PC-9 (cell line): ENCODE measurements around the gene ANKRD44. TPM values are rescaled to one million over a fixed set of nuclear protein-coding genes. Genes with fewer than 3 reads are reported as not detected.

Experiments
- BruUV-seq: library from RNA; stranded (reverse); fragments of 400-500 nt; replicated peaks from 2 replicates; lab custom pipeline; 2021; lab: Mats Ljungman, UMichigan
- CTCF ChIA-PET: fragments of 300-600 bp; sonication (Branson Sonifier 250); formaldehyde crosslinking; loops from one replicate; lab custom pipeline; 2022; ENCODE audit warnings: antibody characterized with exemption; lab: Charles Lee
- POLR2A ChIA-PET: fragments of 300-600 bp; sonication (Branson Sonifier 250); formaldehyde crosslinking; loops from one replicate; lab custom pipeline; 2022; ENCODE audit warnings: antibody characterized with exemption; ENCODE audit not compliant: unreplicated experiment; lab: Charles Lee
- DNase-seq, 2 experiments: peaks; one replicate each; pipeline versions ENCODE4 v3.0.0 to v3.0.0-alpha.2; 2015 to 2022; ENCODE audit warnings: mixed read lengths in 1 of 2
- H2AFZ ChIP-seq: fragments of 200-600 bp; sonication (generic); 2 replicates; pipeline ENCODE4 v1.8.1; 2017; ENCODE audit warnings: antibody characterized with exemption
- H3F3A ChIP-seq: fragments of 200-600 bp; sonication (generic); 2 replicates; pipeline ENCODE4 v1.8.1; 2017; ENCODE audit warnings: antibody characterized with exemption, mild to moderate bottlenecking, low read depth; ENCODE audit not compliant: insufficient read depth
- H3K27ac ChIP-seq: fragments of 200-600 bp; sonication (generic); 2 replicates; pipeline ENCODE4 v1.6.1; 2016; ENCODE audit warnings: mixed run types
- H3K27me3 ChIP-seq: fragments of 200-600 bp; sonication (generic); 2 replicates; pipeline ENCODE4 v1.6.1; 2016; ENCODE audit warnings: low read depth, mixed run types; ENCODE audit not compliant: insufficient read depth
- H3K36me3 ChIP-seq: fragments of 200-600 bp; sonication (generic); 2 replicates; pipeline ENCODE4 v1.6.1; 2016; ENCODE audit warnings: low read depth, mixed run types
- H3K4me1 ChIP-seq: fragments of 200-600 bp; sonication (generic); replicated peaks from 2 replicates; pipeline ENCODE4 v1.6.1; 2016; ENCODE audit warnings: mixed run types; ENCODE audit not compliant: insufficient read depth
- H3K4me2 ChIP-seq: fragments of 200-600 bp; sonication (generic); 2 replicates; pipeline ENCODE4 v1.6.1; 2017; ENCODE audit warnings: mixed run types
- H3K4me3 ChIP-seq: fragments of 200-600 bp; sonication (generic); 2 replicates; pipeline ENCODE4 v1.6.1; 2016; ENCODE audit warnings: mixed run types
- H3K79me2 ChIP-seq: fragments of 200-600 bp; sonication (generic); 2 replicates; pipeline ENCODE4 v1.6.1; 2017; ENCODE audit warnings: low read depth, mixed run types
- H3K9me2 ChIP-seq: fragments of 200-600 bp; sonication (generic); 2 replicates; pipeline ENCODE4 v1.8.1; 2017; ENCODE audit warnings: mild to moderate bottlenecking; ENCODE audit not compliant: insufficient read depth
- H3K9me3 ChIP-seq: fragments of 200-600 bp; sonication (generic); 2 replicates; pipeline ENCODE4 v1.8.1; 2016; ENCODE audit warnings: low read depth; ENCODE audit not compliant: insufficient read depth
- H4K20me1 ChIP-seq: fragments of 200-600 bp; sonication (generic); 2 replicates; pipeline ENCODE4 v1.8.1; 2017; ENCODE audit not compliant: insufficient read depth
- EZH2 ChIP-seq: fragments of 200-600 bp; sonication (generic); IDR thresholded peaks from 2 replicates; pipeline ENCODE4 v1.8.0; 2017; ENCODE audit warnings: antibody characterized with exemption, low read depth
- intact Hi-C: fragments of 100-400 bp; cut with micrococcal nuclease; formaldehyde crosslinking; loops from one replicate; pipeline ENCODE4 v1.10.0; 2022; ENCODE audit not compliant: unreplicated experiment
- total RNA-seq: library from RNA; stranded (reverse); gene quantifications from 2 replicates; pipeline ENCODE4 v1.2.3, GENCODE V29; 2021
- TF ChIP-seq, protein P1 (sequence below): fragments of 200-600 bp; sonication (generic); conservative IDR thresholded peaks from 2 replicates; pipeline ENCODE4 v1.6.1; 2017; ENCODE audit warnings: mixed run types, antibody characterized with exemption, mild to moderate bottlenecking, moderate library complexity

The ANKRD44 gene
- total RNA-seq, 1 experiment from 2014 or later, result 3.4 TPM

DNA sequence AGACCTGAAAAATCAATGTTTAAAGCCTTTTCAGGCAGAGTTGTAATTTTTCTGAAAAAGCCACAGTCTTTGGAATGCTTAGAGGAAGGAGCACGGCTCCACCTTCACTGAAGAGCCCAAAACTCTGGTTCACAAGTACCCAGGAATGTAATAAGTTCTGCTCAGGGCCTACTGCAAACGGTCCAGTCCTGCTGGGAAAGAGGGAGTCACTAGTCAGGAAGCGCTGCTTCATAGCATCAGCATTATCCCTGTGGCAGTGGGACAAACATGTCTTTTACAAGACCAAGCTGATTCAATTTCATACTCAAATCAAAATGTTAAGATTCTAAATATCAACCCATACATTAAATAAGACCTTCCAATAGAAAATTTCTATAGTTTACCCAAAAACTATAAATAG, 231.2 kb downstream of the ANKRD44 start:
- TF ChIP-seq, protein P1, sequence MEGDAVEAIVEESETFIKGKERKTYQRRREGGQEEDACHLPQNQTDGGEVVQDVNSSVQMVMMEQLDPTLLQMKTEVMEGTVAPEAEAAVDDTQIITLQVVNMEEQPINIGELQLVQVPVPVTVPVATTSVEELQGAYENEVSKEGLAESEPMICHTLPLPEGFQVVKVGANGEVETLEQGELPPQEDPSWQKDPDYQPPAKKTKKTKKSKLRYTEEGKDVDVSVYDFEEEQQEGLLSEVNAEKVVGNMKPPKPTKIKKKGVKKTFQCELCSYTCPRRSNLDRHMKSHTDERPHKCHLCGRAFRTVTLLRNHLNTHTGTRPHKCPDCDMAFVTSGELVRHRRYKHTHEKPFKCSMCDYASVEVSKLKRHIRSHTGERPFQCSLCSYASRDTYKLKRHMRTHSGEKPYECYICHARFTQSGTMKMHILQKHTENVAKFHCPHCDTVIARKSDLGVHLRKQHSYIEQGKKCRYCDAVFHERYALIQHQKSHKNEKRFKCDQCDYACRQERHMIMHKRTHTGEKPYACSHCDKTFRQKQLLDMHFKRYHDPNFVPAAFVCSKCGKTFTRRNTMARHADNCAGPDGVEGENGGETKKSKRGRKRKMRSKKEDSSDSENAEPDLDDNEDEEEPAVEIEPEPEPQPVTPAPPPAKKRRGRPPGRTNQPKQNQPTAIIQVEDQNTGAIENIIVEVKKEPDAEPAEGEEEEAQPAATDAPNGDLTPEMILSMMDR, result no peak
- no peak for TF ChIP-seq EZH2
- no peak overlapping the region for H3K4me3 ChIP-seq
- DNase-seq, result no peak
- H3K36me3 ChIP-seq, result no peaks in the 10 kb centered on the region
- no peak overlapping the region for H2AFZ ChIP-seq
- H3K9me3 ChIP-seq, result no peaks in the 10 kb centered on the region
- no peaks in the 10 kb centered on the region for H3K27me3 ChIP-seq
- peaks cover 6% of the 10 kb centered on the region; the same call in 1 of the 2 replicates for H3K4me1 ChIP-seq
- no peaks in the 10 kb centered on the region for H3F3A ChIP-seq
- intact Hi-C loops, result no loop called here
- no peak overlapping the region for H3K27ac ChIP-seq
- POLR2A ChIA-PET, result no interaction called here
- CTCF ChIA-PET, result no interaction called here
- H3K9me2 ChIP-seq, result no peaks in the 10 kb centered on the region
- no peak overlapping the region for H3K4me2 ChIP-seq
- no peaks in the 10 kb centered on the region for H4K20me1 ChIP-seq
- no peaks in the 10 kb centered on the region for H3K79me2 ChIP-seq
- BruUV-seq, result no TSS peak

DNA sequence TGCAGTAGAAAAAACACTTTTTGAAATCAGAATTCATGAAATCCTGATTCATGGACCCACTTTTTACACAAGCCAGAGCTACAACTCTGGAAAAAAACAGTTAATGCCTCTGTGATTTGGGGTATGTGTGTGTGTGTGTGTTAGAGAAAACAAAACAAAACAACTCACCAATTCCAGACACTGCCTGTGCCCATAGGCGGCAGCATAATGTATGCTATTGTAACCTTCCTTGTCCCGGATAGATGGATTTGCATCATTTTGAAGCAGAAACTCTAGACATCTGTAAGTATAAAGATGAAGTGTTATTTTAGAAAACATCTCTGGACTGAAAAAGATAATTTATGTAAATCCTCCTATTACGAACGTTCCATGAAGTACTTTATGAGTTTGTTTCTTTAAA, 232.0 kb downstream of the ANKRD44 start:
- Histone ChIP-seq H3K27me3 (no peaks in the 10 kb centered on the region), H3K27ac (no peak overlapping the region), H3K9me2 (no peaks in the 10 kb centered on the region), H3K4me3 (no peak overlapping the region), H3K79me2 (no peaks in the 10 kb centered on the region), H3F3A (no peaks in the 10 kb centered on the region), H3K36me3 (no peaks in the 10 kb centered on the region), H3K4me1 (peaks cover 6% of the 10 kb centered on the region; the same call in 1 of the 2 replicates), H3K4me2 (no peak overlapping the region), H3K9me3 (no peaks in the 10 kb centered on the region), H2AFZ (no peak overlapping the region), H4K20me1 (no peaks in the 10 kb centered on the region)
- DNase-seq, result no peak
- no peak for TF ChIP-seq EZH2
- POLR2A ChIA-PET, result no interaction called here
- no TSS peak for BruUV-seq
- intact Hi-C loops, result no loop called here
- CTCF ChIA-PET, result interaction anchor here (0.6 to 0.7 kb wide), 2 partner anchors 18 to 271 kb away, joined by 4 to 6 read pairs; no protein-coding TSS in a partner anchor

DNA sequence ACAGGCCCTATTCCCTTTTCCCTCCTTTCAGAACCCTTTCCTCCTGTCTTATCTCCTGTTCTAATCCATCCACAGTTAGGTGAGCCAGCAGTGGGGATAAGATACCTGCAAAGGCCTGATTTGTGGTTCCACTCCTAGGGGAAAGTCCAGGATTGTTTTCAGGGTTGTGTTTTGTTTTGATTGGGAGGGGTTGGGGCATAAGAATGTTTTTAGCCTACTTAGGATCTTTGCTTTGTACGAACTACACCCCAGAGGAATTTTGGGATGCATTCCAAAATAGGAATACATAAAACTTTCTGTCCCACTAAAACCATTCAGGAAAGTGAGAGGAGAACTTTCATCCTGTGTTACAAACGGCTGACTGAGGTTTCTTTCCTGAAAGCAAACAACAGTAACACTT, 233.2 kb downstream of the ANKRD44 start:
- intact Hi-C loops, result no loop called here
- H3K27me3 ChIP-seq, result no peaks in the 10 kb centered on the region
- no TSS peak for BruUV-seq
- no peaks in the 10 kb centered on the region for H3K9me2 ChIP-seq
- TF ChIP-seq, protein P1, result no peak
- no peak for TF ChIP-seq EZH2
- H4K20me1 ChIP-seq, result no peaks in the 10 kb centered on the region
- no peaks in the 10 kb centered on the region for H3K79me2 ChIP-seq
- no peaks in the 10 kb centered on the region for H3K9me3 ChIP-seq
- H2AFZ ChIP-seq, result no peak overlapping the region
- no peaks in the 10 kb centered on the region for H3F3A ChIP-seq
- no peaks in the 10 kb centered on the region for H3K36me3 ChIP-seq
- POLR2A ChIA-PET, result no interaction called here
- no peak overlapping the region for H3K4me3 ChIP-seq
- no peak for DNase-seq
- no peak overlapping the region for H3K4me2 ChIP-seq
- H3K27ac ChIP-seq, result no peak overlapping the region
- peaks cover 6% of the 10 kb centered on the region; the same call in 1 of the 2 replicates for H3K4me1 ChIP-seq
- CTCF ChIA-PET, result no interaction called here

DNA sequence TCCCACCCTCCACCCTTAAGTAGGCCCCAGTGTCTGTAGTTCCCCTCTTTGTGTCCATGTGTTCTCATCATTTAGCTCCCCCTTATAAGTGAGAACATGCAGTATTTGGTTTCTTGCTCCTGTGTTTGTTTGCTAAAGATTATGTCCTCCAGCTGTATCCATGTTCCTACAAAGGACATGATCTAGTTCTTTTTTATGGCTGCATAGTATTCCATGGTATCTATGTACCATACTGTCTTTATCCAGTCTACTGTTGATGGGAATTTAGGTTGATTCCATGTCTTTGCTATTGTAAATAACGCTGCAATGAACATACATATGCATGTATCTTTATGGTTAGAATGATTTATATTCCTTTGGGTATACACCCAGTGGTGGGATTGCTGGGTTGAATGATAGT, 233.9 kb downstream of the ANKRD44 start:
- H3K27ac ChIP-seq, result no peak overlapping the region
- TF ChIP-seq, protein P1, result no peak
- TF ChIP-seq EZH2, result no peak
- H3K4me3 ChIP-seq, result no peak overlapping the region
- no TSS peak for BruUV-seq
- CTCF ChIA-PET, result no interaction called here
- POLR2A ChIA-PET, result no interaction called here
- H3K4me1 ChIP-seq, result peaks cover 6% of the 10 kb centered on the region; the same call in 1 of the 2 replicates
- no peaks in the 10 kb centered on the region for H3K9me2 ChIP-seq
- H3K4me2 ChIP-seq, result no peak overlapping the region
- intact Hi-C loops, result no loop called here
- H3F3A ChIP-seq, result no peaks in the 10 kb centered on the region
- no peak overlapping the region for H2AFZ ChIP-seq
- no peak for DNase-seq
- no peaks in the 10 kb centered on the region for H3K36me3 ChIP-seq
- no peaks in the 10 kb centered on the region for H3K79me2 ChIP-seq
- no peaks in the 10 kb centered on the region for H3K9me3 ChIP-seq
- no peaks in the 10 kb centered on the region for H4K20me1 ChIP-seq
- H3K27me3 ChIP-seq, result no peaks in the 10 kb centered on the region
